ENCODE results near the gene SLC35A1. TPM values are rescaled to one million over a fixed set of nuclear protein-coding genes. Genes with fewer than 3 reads are reported as not detected.
A peak's percentile ranks its signal among the peaks of the same experiment; 100 is the strongest.

The SLC35A1 gene
- total RNA-seq, 1 donor from 2014 or later, result 9.8 TPM

DNA sequence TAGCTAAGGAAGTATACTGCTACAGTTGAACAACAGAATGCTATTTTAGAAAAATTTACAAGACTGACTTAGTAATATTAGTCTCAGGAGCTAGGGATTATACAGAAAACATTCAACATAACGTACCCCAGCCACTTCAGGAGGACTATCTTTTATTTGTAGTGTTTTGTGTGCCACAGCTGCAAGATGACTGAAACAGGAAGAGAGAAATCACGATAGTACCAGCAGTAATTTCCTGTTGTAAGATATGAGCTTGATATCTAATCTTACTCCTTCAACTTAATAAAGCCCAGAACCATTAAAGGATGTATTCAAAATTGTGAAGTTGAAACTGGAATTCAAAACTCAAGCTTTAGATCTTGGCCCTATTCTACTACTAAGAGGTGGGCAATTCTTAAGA lies 42.1 kb downstream of the SLC35A1 start:
- no peak for DNase-seq
- no peak for ATAC-seq (ENCODE audit: poor library complexity)
- intact Hi-C loops (cut with DNase I), result no loop called here

DNA sequence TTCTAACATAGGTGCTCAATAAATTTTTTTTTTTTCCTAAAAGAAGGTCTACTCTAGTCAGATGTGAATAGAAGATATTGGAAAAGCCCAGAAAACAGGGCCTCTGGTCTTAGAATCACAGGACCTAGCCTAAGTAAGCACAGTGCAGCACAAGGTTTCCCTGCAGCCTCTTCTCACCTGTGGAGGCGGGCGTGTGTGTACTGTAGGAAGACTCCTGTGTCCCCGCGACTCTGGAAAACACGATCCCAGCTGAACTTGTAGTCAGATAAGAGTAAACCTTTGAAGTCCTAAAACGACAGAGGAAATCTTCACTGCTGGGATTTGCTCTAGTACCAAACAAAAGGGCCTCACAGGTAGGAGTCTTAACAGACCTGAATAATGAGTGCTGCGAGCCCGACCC lies 45.7 kb downstream of the SLC35A1 start:
- ATAC-seq (ENCODE audit: poor library complexity), result no peak
- intact Hi-C loops (cut with DNase I), result no loop called here
- DNase-seq, result no peak

DNA sequence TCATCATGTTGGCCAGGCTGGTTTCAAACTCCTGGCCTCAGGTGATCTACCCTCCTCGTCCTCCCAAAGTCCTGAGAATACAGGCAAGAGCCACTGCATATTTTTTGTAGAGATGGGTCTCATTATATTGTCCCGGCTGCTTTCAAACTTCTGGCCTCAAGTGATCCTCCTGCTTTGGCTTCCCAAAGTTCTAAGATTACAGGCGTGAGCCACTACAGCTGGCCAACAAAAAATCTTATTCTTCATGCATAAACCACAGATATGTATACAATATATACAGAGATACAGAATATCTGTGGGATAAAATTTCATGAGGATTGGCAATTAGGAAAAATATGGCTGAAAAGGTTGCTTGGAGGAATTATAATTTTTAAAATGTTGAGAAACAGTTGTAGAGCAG lies 49.9 kb downstream of the SLC35A1 start:
- ATAC-seq (ENCODE audit: poor library complexity), result no peak
- intact Hi-C loops (cut with DNase I), result no loop called here
- DNase-seq, result no peak

DNA sequence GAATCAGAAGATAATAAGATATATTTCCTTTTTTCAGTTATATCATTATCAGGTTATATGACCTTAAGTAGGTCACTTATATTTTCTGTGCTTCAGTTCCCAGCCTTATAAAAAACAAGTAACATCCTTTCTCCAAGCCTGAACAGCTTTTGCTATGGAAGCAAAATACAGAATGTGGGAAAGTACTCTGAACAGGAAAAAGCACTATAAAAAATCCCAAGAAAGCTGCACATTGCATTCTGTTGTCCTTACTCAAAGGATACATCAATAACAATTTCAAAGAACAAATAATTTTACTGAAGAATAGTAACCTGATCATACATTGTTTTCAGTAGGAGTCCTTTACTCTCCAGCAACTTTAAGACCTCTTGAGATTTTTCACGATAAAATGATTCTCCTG lies 56.4 kb downstream of the SLC35A1 start:
- intact Hi-C loops (cut with DNase I), result no loop called here
- no peak for ATAC-seq (ENCODE audit: poor library complexity)
- DNase-seq, result no peak

DNA sequence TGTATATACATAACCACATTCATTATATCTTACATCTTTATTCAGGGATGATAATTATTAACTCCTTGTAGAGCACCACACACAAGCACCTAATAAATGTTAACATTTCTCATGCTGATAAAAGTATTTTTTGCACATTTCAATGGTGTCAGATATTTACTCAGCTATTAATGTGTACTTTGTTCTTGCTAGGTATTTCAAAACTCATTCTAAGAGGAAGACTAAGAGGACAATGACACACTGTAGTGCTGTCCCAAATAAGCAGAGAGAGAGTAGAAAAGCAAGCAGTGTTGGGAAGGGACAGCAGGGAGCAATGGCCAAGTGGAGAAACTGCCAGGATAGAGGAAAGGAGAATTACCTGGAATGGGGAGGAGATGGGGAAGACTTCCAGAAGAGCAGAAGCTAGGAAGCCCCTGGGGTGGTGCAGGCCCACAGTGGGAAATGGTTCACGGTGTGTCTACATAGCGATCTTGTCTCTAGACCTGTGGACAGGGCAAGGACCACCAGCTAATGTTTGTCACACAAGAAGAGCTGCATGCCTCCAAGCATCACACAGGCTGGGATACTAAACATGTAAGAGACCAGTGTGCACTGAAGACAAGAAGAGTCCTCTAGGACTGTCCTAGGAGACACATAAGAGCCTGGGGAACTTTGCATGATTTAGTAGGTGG lies 61.7 kb downstream of the SLC35A1 start:
- no peak for ATAC-seq (ENCODE audit: poor library complexity)
- intact Hi-C loops (cut with DNase I), result no loop called here
- DNase-seq, result no peak

DNA sequence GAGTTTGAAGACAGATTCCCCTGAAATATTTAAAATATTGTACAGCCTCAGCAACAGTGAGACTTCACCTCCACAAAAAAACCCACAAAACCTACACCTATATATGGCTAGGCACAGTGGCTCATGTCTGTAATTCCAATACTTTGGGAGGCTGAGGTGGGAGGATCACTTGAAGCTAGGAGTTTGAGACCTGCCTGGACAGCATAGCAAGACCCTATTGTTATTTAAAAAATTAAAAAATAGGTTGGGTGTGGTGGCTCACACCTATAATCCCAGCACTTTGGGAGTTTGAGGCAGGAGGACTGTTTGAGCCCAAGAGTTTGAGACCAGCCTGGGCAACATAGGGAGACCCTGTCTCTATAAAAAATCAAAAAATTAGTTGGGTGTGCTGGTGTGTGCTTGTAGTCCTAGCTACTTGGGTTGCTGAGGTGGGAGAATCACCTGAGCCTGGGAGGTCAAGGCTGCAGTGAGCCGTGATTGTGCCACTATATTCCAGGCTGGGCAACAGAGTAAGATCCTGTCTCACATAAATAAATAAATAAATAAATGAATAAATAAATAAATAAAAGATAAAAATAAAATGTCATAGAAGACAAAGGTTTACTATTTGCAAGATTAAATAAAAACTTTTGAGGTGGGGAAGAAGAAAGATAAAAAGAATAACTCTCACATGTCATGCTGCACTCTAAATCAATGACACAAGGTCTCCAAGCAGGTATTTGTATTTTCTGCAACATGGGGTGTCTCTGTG lies 65.9 kb downstream of the SLC35A1 start:
- ATAC-seq (ENCODE audit: poor library complexity) (no peak), DNase-seq (no peak)
- intact Hi-C loops (cut with DNase I), result no loop called here

DNA sequence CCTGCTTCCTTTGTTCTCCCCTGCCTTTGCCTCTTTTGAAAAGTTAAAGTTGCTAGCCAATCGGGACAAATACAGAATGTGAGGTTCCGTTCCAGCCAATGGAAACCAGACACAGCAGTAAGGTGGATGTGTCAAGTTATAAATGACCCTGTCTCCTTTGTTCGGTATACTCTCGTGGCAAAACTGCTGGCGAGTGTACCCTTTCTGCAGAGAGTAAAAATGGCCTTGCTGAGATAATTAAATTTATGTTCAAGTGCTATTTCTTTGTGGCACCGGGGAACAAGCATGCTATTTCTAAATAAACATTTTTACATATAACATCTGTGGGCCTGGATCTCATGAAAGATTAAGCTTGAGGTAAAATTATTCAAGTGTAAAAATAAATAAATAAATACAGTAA lies 66.8 kb downstream of the SLC35A1 start:
- no peak for DNase-seq
- intact Hi-C loops (cut with DNase I), result no loop called here
- ATAC-seq (ENCODE audit: poor library complexity), result no peak

DNA sequence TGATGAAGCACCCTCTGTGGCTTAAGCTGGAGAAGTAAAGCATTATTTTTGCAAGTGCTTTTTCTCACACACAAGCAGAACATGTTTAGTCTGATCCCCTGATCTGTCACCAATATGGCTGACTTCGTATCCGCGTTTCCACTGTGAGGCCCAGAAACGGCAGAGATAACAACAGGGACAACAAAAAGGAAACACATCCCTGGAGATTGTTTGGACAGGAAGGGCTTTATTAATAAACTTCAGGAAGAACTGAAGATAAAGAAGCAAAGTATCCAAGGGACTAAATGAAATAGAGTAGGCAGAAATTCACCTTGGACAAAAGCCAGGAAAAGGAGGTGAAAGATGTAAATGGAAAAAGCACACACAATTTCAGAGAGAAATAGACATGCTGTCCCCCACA lies 67.8 kb downstream of the SLC35A1 start:
- DNase-seq (no peak), ATAC-seq (ENCODE audit: poor library complexity) (peak; percentile 45)

DNA sequence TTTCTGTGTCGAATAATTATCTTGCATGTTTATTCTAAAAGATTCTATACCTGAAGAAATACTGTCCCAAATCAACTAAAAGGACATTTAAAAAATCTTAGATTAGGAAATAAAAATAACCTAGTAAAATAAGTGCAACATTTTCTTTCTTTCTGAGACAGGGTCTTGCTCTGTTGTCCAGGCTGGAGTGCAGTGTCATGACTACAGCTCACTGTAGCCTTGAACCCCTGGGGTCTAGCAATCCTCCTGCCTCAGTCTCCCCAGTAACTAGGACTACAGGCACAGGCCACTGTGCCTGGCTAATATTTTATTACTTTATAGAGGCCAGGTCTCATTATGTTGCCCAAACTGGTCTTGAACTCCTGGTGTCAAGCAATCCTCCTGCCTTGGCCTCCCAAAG lies 68.3 kb downstream of the SLC35A1 start:
- ATAC-seq (ENCODE audit: poor library complexity) (no peak), DNase-seq (no peak)
- intact Hi-C loops (cut with DNase I), result no loop called here

More for the DNA sequence above, 67.8 kb downstream of the SLC35A1 start:
- intact Hi-C loops (cut with DNase I), result no loop called here

DNA sequence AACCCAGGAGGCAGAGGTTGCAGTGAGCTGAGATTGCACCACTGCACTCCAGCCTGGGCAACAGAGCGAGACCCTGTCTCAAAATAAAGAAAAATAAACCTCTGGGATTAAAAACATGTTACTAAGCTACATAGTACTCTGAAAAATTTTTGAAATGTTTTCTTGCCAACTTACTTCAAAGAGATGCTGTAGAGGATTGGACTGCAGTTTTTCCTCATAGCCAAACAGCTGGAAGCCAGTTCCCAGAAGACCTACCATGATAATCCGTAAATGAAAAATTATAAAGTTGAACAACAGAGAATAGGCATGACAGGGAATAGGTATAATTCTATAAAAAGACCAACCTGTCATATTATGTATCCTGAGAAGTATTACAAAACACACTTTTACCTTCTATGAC lies 69.0 kb downstream of the SLC35A1 start:
- DNase-seq (no peak), ATAC-seq (ENCODE audit: poor library complexity) (peak; percentile 52)
- intact Hi-C loops (cut with DNase I), result no loop called here

DNA sequence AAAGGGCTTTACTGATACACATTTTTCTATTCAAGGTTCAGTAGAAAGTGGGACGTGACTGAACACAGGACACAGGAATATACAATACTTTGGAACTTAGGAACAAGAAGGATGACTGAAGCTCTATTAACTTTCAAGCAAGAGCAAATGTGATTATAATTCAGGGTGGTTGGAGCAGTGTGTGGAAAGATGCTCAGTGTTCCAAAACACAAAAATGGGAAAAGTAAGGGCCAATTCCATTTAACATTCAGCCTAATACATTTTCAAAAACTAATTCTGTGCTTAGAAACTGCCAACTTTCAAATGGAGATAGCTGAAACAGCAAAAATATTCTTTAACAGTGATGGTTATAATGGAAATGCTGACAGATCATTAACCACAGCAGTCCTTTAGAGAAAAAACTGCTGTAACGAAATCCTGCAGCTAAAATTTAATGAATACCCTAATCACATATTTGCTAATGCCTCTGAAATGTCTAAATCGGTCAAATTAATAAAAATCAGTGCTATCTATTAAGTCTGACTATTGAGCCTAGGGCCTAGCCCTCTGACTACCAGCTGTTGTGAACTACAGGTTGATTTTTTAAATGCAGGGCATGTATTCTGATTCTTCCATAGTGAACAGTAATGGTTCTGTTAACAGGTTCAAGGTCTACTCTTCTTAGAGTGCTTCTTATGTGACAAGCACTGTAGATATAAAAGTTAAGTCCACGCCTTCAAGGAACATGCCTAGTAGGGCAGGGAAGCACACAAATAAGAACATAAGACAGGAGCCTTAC lies 71.1 kb downstream of the SLC35A1 start:
- no peak for ATAC-seq (ENCODE audit: poor library complexity)
- intact Hi-C loops (cut with DNase I), result no loop called here

DNA sequence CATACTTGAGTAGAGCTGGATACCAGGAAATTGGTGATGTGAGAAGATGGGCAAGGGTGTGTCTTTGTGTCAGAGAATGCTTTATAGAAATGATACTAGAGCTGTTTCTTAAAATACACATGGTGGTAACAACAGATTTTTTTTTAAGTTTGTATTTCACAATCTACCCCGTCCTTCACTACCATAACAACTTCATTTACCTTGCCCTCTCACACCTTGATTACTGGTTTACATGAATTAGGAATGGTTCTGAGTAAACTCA lies 71.6 kb downstream of the SLC35A1 start:
- intact Hi-C loops (cut with DNase I), result no loop called here
- no peak for DNase-seq
- ATAC-seq (ENCODE audit: poor library complexity), result no peak

More for the DNA sequence above, 71.1 kb downstream of the SLC35A1 start:
- no peak for DNase-seq

DNA sequence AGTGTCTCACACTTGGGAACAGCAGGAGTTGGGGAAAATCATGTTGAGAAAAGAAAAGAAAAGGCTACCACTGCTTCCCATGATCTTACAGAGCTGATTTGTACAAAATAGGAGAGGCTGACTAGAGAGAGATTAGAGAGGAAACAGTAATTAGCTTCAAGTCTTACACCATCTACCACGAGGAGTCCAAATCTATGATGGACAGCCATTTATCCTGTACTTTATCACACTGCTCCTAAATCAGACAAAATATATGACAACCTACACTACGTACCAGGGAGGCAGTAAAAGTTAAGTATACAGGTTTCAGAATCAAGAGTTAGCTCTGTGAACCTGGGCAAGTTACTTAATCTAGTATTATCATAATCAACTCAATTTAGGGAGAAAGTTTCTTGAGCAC lies 79.0 kb downstream of the SLC35A1 start:
- ATAC-seq (ENCODE audit: poor library complexity), result no peak
- intact Hi-C loops (cut with DNase I), result no loop called here
- no peak for DNase-seq

DNA sequence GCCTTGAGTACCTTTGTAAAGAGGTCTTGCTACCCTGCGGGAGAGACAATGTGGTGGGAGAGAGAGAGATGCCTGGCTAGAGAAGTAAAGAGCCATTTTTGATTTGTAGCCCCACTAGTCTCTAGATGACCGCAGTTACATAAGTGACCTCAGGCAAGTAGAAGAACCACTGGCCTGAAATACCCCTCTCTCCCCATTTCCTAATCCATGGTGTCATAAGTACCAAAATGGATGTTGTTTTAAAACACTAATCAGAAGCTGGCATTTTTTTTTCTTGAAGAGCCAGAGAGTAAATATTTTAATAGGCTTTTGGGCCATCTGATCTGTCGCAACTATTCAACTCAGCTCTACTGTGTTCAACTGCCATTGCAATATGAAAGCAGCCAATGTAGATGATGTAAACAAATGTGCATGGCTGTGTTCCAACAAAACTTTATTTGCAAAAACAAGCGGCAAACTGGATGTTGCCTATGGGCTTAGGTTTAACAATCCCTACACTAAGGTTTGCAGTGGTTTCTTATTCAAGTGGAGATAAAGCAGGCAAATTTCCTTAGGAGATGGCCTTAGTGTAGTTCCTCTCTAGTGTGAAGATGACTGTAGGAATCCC lies 80.5 kb downstream of the SLC35A1 start:
- DNase-seq (no peak), ATAC-seq (ENCODE audit: poor library complexity) (no peak)
- intact Hi-C loops (cut with DNase I), result no loop called here

DNA sequence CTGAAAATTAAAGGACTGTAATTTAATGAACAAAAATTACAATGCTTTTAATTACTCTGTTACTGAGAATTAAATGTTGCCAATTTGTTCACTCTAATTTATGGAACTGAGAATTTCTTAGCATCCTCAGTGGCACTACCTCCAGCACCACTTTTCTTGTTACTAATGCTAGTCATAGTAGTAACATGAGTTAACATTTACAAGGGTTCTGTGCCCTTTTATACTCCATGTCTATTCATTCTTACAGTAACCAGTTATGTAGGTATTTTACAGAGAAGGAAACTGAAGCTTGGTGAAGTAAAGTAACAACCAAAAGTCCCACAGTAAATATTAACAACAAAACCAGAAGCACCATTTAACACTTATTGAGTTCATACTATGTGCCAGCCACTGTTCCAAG lies 82.7 kb downstream of the SLC35A1 start:
- intact Hi-C loops (cut with DNase I), result no loop called here
- ATAC-seq (ENCODE audit: poor library complexity) (no peak), DNase-seq (no peak)

DNA sequence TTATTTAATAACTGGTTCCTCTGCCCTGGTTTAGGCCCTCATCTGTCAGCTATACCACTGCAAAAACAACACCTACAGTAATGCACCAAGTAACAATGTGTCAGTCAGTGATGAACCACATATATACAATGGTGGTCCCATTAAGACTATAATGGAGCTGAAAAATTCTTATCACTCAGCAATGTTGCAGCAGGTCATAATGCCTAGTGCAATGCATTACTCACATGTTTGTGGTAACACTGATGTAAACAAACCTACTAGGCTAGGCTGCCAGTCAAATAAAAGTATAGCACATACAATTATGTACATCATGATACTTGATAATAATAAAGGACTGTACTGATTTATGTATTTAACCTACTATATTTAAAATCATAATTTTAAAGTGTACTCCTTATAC lies 85.7 kb downstream of the SLC35A1 start:
- intact Hi-C loops (cut with DNase I), result no loop called here
- DNase-seq (no peak), ATAC-seq (ENCODE audit: poor library complexity) (no peak)

DNA sequence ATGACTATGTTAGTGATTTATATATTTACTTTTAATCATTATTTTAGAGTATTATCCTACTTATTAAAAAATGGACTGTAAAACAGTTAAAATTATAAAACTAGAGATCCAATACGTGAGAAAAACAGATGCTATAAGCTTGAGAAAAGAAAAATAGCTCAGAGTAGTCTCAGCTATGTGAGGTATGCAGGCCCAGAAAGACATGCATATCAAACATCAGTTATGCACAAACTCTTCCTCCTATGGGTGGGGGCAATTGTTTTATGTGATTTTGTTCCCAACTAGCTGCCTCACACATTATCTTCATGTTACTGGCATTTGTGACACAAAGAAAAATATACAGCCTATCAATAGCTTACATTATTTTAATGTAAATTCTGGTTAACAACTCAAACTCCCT lies 88.2 kb downstream of the SLC35A1 start:
- DNase-seq, result no peak

More for the DNA sequence above, 88.2 kb downstream of the SLC35A1 start:
- ATAC-seq (ENCODE audit: poor library complexity), result no peak
- intact Hi-C loops (cut with DNase I), result no loop called here
